RWPE2 (cell line): ENCODE data around the gene RFWD3.

Experiments used
- ATAC-seq: fragments of 200-7000 bp; cut with Tn5 transposase; 3 replicates; pipeline ENCODE4 v1.9.1; 2021; ENCODE audit warnings: low read depth
- DNase-seq: peaks from one replicate; pipeline ENCODE4 v3.0.0-alpha.2; 2020; ENCODE audit warnings: low spot score
- H3K27ac ChIP-seq: fragments of 450-650 bp; 2 replicates; pipeline ENCODE4 v1.5.1; 2017; ENCODE audit warnings: mild to moderate bottlenecking; ENCODE audit not compliant: poor library complexity, severe bottlenecking
- H3K27me3 ChIP-seq: fragments of 250-450 bp; sonication (Bioruptor Pico); 2 replicates; pipeline ENCODE4 v1.5.1; 2021; ENCODE audit warnings: mild to moderate bottlenecking, moderate library complexity; ENCODE audit not compliant: insufficient read depth, poor library complexity, severe bottlenecking
- H3K36me3 ChIP-seq: fragments of 250-450 bp; sonication (Bioruptor Pico); 2 replicates; pipeline ENCODE4 v1.5.1; 2020; ENCODE audit warnings: low read depth, mild to moderate bottlenecking, moderate library complexity
- H3K4me1 ChIP-seq: fragments of 250-450 bp; sonication (Bioruptor Pico); 2 replicates; pipeline ENCODE4 v1.5.1; 2021; ENCODE audit warnings: mild to moderate bottlenecking, moderate library complexity; ENCODE audit not compliant: insufficient read depth, poor library complexity, severe bottlenecking
- H3K4me3 ChIP-seq: fragments of 250-450 bp; sonication (Bioruptor Pico); 2 replicates; pipeline ENCODE4 v1.5.1; 2021; ENCODE audit warnings: mild to moderate bottlenecking, moderate library complexity; ENCODE audit not compliant: severe bottlenecking
- H3K9me3 ChIP-seq: fragments of 250-450 bp; sonication (Bioruptor Pico); 2 replicates; pipeline ENCODE4 v1.5.1; 2021; ENCODE audit warnings: mild to moderate bottlenecking, moderate library complexity; ENCODE audit not compliant: severe bottlenecking
- TF ChIP-seq, protein P1 (sequence below): fragments of 450-650 bp; IDR thresholded peaks from one replicate; pipeline ENCODE4 v1.5.1; 2017; ENCODE audit warnings: mild to moderate bottlenecking, moderate library complexity; ENCODE audit not compliant: poor library complexity, severe bottlenecking

The RFWD3 gene

GRCh38 chr16:74711938-74712337 lies 45.3 kb upstream of the RFWD3 start:
- TF ChIP-seq, protein P1, sequence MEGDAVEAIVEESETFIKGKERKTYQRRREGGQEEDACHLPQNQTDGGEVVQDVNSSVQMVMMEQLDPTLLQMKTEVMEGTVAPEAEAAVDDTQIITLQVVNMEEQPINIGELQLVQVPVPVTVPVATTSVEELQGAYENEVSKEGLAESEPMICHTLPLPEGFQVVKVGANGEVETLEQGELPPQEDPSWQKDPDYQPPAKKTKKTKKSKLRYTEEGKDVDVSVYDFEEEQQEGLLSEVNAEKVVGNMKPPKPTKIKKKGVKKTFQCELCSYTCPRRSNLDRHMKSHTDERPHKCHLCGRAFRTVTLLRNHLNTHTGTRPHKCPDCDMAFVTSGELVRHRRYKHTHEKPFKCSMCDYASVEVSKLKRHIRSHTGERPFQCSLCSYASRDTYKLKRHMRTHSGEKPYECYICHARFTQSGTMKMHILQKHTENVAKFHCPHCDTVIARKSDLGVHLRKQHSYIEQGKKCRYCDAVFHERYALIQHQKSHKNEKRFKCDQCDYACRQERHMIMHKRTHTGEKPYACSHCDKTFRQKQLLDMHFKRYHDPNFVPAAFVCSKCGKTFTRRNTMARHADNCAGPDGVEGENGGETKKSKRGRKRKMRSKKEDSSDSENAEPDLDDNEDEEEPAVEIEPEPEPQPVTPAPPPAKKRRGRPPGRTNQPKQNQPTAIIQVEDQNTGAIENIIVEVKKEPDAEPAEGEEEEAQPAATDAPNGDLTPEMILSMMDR, result no peak
- Histone ChIP-seq H3K4me3 (no peak overlapping the region), H3K27me3 (no peaks in the 10 kb centered on the region), H3K9me3 (no peaks in the 10 kb centered on the region), H3K27ac (no peak overlapping the region), H3K36me3 (no peaks in the 10 kb centered on the region), H3K4me1 (peaks cover 3% of the 10 kb centered on the region)
- DNase-seq (no peak), ATAC-seq (no peak)

- no peaks in the 10 kb centered on the region for H3K9me3 ChIP-seq
- no peak for ATAC-seq
Observed at GRCh38 chr16:74710401-74710800, 43.7 kb upstream of the RFWD3 start.

GRCh38 chr16:74709441-74709877 lies 42.8 kb upstream of the RFWD3 start:
- no peak for DNase-seq
- TF ChIP-seq, protein P1, result peak; percentile 99
- H3K36me3 ChIP-seq, result no peaks in the 10 kb centered on the region
- no peaks in the 10 kb centered on the region for H3K27me3 ChIP-seq
- no peaks in the 10 kb centered on the region for H3K9me3 ChIP-seq
- H3K4me1 ChIP-seq, result peaks cover 3% of the 10 kb centered on the region
- ATAC-seq, result peak; percentile 95
- H3K4me3 ChIP-seq, result no peak overlapping the region
- no peak overlapping the region for H3K27ac ChIP-seq

More at GRCh38 chr16:74710401-74710800, 43.7 kb upstream of the RFWD3 start:
- TF ChIP-seq, protein P1, result no peak
- Histone ChIP-seq H3K27me3 (no peaks in the 10 kb centered on the region), H3K27ac (no peak overlapping the region), H3K36me3 (no peaks in the 10 kb centered on the region), H3K4me1 (peaks cover 3% of the 10 kb centered on the region), H3K4me3 (no peak overlapping the region)
- no peak for DNase-seq

- ATAC-seq (peak; percentile 76), DNase-seq (no peak)
- Histone ChIP-seq H3K36me3 (peaks cover 7% of the 10 kb centered on the region; the same call in 1 of the 2 replicates), H3K4me1 (peaks cover 19% of the 10 kb centered on the region), H3K27ac (peak within 1 kb of the TSS; percentile 81), H3K4me3 (peak within 1 kb of the TSS; percentile 74), H3K9me3 (no peaks in the 10 kb centered on the region), H3K27me3 (no peaks in the 10 kb centered on the region)
- TF ChIP-seq, protein P1, result peak; percentile 22
Observed at GRCh38 chr16:74700438-74701225, 34.0 kb upstream of the RFWD3 start, which contains the start of gene MLKL. Gene MLKL (minus strand): TSS chr16:74700862. CDS start chr16:74695757, 5,105 bp downstream.

DNA sequence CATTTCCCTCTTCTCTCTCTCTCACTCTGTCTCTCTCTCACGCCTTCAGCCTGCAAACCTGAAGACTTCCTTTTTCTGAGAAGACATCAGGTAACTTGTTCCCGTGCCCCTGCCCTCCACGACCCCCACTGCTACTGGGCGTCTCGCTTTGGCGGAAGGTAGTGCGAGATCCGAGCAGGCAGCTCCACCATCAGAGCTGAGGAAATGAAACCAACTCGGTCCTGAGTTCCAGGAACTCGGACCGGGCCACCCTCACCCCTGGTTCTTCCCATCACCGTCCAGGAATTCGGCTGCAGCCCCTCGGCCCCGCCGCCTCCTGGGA lies 33.4 kb upstream of the RFWD3 start:
- ATAC-seq (peak; percentile 10; the same call in 1 of the 3 replicates), DNase-seq (no peak)

More for the DNA sequence above, 33.4 kb upstream of the RFWD3 start:
- H3K27me3 ChIP-seq, result no peaks in the 10 kb centered on the region
- peak overlapping the region; percentile 74 for H3K4me3 ChIP-seq
- TF ChIP-seq, protein P1, result no peak
- peaks cover 13% of the 10 kb centered on the region for H3K36me3 ChIP-seq
- H3K4me1 ChIP-seq, result peaks cover 19% of the 10 kb centered on the region
- no peaks in the 10 kb centered on the region for H3K9me3 ChIP-seq
- H3K27ac ChIP-seq, result peak overlapping the region; percentile 81
